ENCODE measurements around the gene MEGF11. TPM values are rescaled to one million over a fixed set of nuclear protein-coding genes. Genes with fewer than 3 reads are reported as not detected.

MEGF11 gene
- polyA plus RNA-seq, 1 of the 3 experiments (the other 2 are of a cell fraction) = not detected

GRCh38 chr15:66291816-66292570, 38.4 kb upstream of the MEGF11 start:
- TF ChIP-seq CHD2 (IDR thresholded peaks at IDR 0.05; ENCODE audit: low read length, partially characterized antibody) = no peak
- H3K4me1 ChIP-seq (ENCODE audit: control insufficient read depth in 1 of 2, insufficient read depth in 2 of 2, low read depth in 1 of 2, low read length in 1 of 2) = peaks cover 24 to 26% of the 10 kb centered on the region in 2 experiments; a peak in 3 of 4 replicates

DNA sequence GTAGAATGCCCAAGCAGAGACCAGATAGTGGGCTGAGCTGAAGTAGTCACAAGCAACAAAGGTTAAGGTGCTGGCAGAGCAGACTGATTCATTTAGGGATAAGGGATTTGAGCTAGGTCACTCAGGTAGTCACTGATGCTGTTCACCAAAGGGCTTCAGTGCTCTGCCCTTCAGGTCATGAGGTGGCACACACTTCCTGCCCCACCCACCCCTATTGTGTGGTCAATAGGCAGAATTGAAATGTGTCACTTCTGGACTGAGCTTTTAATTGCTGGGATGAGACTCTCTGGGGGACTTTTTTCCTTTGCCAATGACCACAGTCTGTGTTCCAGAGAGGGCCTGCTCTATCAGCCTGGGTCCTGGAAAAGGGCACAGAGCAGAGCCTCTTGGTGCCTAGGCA, 37.0 kb upstream of the MEGF11 start:
- no peaks in the 10 kb centered on the region for H4K20me1 ChIP-seq (ENCODE audit: insufficient read depth)
- H3F3A ChIP-seq (replicated peaks; ENCODE audit: insufficient read depth) = peaks cover 25% of the 10 kb centered on the region
- CTCF ChIA-PET = interaction anchor here (1.0 to 1.6 kb wide), 3 partner anchors 12 to 374 kb away, joined by 3 to 7 read pairs (median 3); no protein-coding TSS in a partner anchor
- DNase-seq = no peak
- no peak overlapping the region for H3K4me3 ChIP-seq (ENCODE audit: low read depth in 2 of 2, low read length in 1 of 2)
- POLR2A ChIA-PET = no interaction called here
- H3K79me2 ChIP-seq (ENCODE audit: insufficient read depth) = peaks cover 5% of the 10 kb centered on the region
- H3K9me2 ChIP-seq = no peaks in the 10 kb centered on the region
- peaks cover 24 to 26% of the 10 kb centered on the region in 2 experiments; a peak in 3 of 4 replicates for H3K4me1 ChIP-seq (ENCODE audit: control insufficient read depth in 1 of 2, insufficient read depth in 2 of 2, low read depth in 1 of 2, low read length in 1 of 2)
- H3K36me3 ChIP-seq (replicated peaks in 1 of 2; ENCODE audit: control insufficient read depth in 1 of 2, insufficient read depth in 2 of 2, low read length in 1 of 2) = no peaks in the 10 kb centered on the region
- no peak overlapping the region for H3K27ac ChIP-seq (ENCODE audit: low read depth in 2 of 2, low read length in 1 of 2)
- TF ChIP-seq FOSL2 (IDR thresholded peaks at IDR 0.05; ENCODE audit: borderline replicate concordance, low read depth) = no peak
- TF ChIP-seq ZBTB33 (IDR thresholded peaks at IDR 0.05; ENCODE audit: borderline replicate concordance, low read depth) = no peak
- TF ChIP-seq MXI1 (IDR thresholded peaks at IDR 0.05; ENCODE audit: low read depth, low read length) = no peak
- H3K9ac ChIP-seq = no peak overlapping the region
- no peak overlapping the region for H3K4me2 ChIP-seq
- H2AFZ ChIP-seq (ENCODE audit: low read depth) = no peak overlapping the region
- H3K27me3 ChIP-seq (ENCODE audit: insufficient read depth) = no peaks in the 10 kb centered on the region
- H3K9me3 ChIP-seq = no peaks in the 10 kb centered on the region

More at GRCh38 chr15:66291816-66292570, 38.4 kb upstream of the MEGF11 start:
- POLR2A ChIA-PET = no interaction called here
- CTCF ChIA-PET = interaction anchor here (0.7 to 3.0 kb wide), 8 partner anchors 43 to 429 kb away, joined by 3 to 12 read pairs (median 4); partner anchors contain the start of gene SNAPC5
- Histone ChIP-seq H4K20me1 (ENCODE audit: insufficient read depth) (no peaks in the 10 kb centered on the region), H3K27ac (ENCODE audit: low read depth in 2 of 2, low read length in 1 of 2) (no peak overlapping the region), H3K9me2 (no peaks in the 10 kb centered on the region), H3K36me3 (replicated peaks in 1 of 2; ENCODE audit: control insufficient read depth in 1 of 2, insufficient read depth in 2 of 2, low read length in 1 of 2) (no peaks in the 10 kb centered on the region), H3F3A (replicated peaks; ENCODE audit: insufficient read depth) (peaks cover 26% of the 10 kb centered on the region), H3K4me3 (ENCODE audit: low read depth in 2 of 2, low read length in 1 of 2) (no peak overlapping the region), H3K9ac (no peak overlapping the region), H3K79me2 (ENCODE audit: insufficient read depth) (peaks cover 19% of the 10 kb centered on the region), H2AFZ (ENCODE audit: low read depth) (no peak overlapping the region; the same call in 1 of the 2 replicates), H3K9me3 (no peaks in the 10 kb centered on the region), H3K27me3 (ENCODE audit: insufficient read depth) (no peaks in the 10 kb centered on the region), H3K4me2 (peak overlapping the region; percentile 95)
- 75% methylated on average over 6 of the region's 6 CpGs for WGBS (ENCODE audit: low lambda C conversion rate)
- no peak for DNase-seq

GRCh38 chr15:66290007-66290406, 36.5 kb upstream of the MEGF11 start:
- no peaks in the 10 kb centered on the region for H3K36me3 ChIP-seq (replicated peaks in 1 of 2; ENCODE audit: control insufficient read depth in 1 of 2, insufficient read depth in 2 of 2, low read length in 1 of 2)
- no peaks in the 10 kb centered on the region for H3K9me3 ChIP-seq
- H3K27ac ChIP-seq (ENCODE audit: low read depth in 2 of 2, low read length in 1 of 2) = no peak overlapping the region
- H2AFZ ChIP-seq (ENCODE audit: low read depth) = no peak overlapping the region
- ChIA-PET POLR2A (no interaction called here), CTCF (interaction anchor here (0.7 to 1.3 kb wide), 3 partner anchors 12 to 208 kb away, joined by 3 read pairs; no protein-coding TSS in a partner anchor)
- H3K79me2 ChIP-seq (ENCODE audit: insufficient read depth) = no peaks in the 10 kb centered on the region; the same call in 1 of the 2 replicates
- H4K20me1 ChIP-seq (ENCODE audit: insufficient read depth) = no peaks in the 10 kb centered on the region
- H3F3A ChIP-seq (replicated peaks; ENCODE audit: insufficient read depth) = peaks cover 20% of the 10 kb centered on the region
- TF ChIP-seq EZH2phosphoT487 (IDR thresholded peaks at IDR 0.05; ENCODE audit: borderline replicate concordance, low read depth) = no peak
- TF ChIP-seq JUND (IDR thresholded peaks at IDR 0.05) = no peak
- TF ChIP-seq GABPA (IDR thresholded peaks at IDR 0.05; ENCODE audit: low read depth) = no peak
- TF ChIP-seq SIN3A (IDR thresholded peaks at IDR 0.05; ENCODE audit: borderline replicate concordance, low read depth, low read length) = no peak
- TF ChIP-seq RCOR1 (IDR thresholded peaks at IDR 0.05; ENCODE audit: low read length) = no peak
- no peak for TF ChIP-seq FOXM1 (IDR thresholded peaks at IDR 0.05; ENCODE audit: low read depth)
- TF ChIP-seq ZBTB33 (IDR thresholded peaks at IDR 0.05; ENCODE audit: borderline replicate concordance, low read depth) = no peak
- TF ChIP-seq FOSL2 (IDR thresholded peaks at IDR 0.05; ENCODE audit: borderline replicate concordance, low read depth) = no peak
- no peak for TF ChIP-seq RAD21 (IDR thresholded peaks at IDR 0.05; ENCODE audit: low read length)
- no peak for TF ChIP-seq NFIC (IDR thresholded peaks at IDR 0.05; ENCODE audit: borderline replicate concordance)
- no peak for TF ChIP-seq POLR2AphosphoS5 (IDR thresholded peaks at IDR 0.05; ENCODE audit: low read depth, low read length)
- TF ChIP-seq ELF1 (IDR thresholded peaks at IDR 0.05) = no peak
- TF ChIP-seq, protein P1, sequence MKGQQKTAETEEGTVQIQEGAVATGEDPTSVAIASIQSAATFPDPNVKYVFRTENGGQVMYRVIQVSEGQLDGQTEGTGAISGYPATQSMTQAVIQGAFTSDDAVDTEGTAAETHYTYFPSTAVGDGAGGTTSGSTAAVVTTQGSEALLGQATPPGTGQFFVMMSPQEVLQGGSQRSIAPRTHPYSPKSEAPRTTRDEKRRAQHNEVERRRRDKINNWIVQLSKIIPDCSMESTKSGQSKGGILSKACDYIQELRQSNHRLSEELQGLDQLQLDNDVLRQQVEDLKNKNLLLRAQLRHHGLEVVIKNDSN (IDR thresholded peaks at IDR 0.05; ENCODE audit: borderline replicate concordance, low read depth) = no peak
- TF ChIP-seq TEAD4 (IDR thresholded peaks at IDR 0.05; ENCODE audit: borderline replicate concordance, insufficient read depth) = no peak
- no peak for TF ChIP-seq MXI1 (IDR thresholded peaks at IDR 0.05; ENCODE audit: low read depth, low read length)
- H3K9ac ChIP-seq = no peak overlapping the region
- H3K4me2 ChIP-seq = no peak overlapping the region
- no peaks in the 10 kb centered on the region for H3K9me2 ChIP-seq
- no peak overlapping the region for H3K4me3 ChIP-seq (ENCODE audit: low read depth in 2 of 2, low read length in 1 of 2)
- no peak for DNase-seq
- WGBS (ENCODE audit: low lambda C conversion rate) = 100% methylated on average over 3 of the region's 3 CpGs
- H3K4me1 ChIP-seq (ENCODE audit: control insufficient read depth in 1 of 2, insufficient read depth in 2 of 2, low read depth in 1 of 2, low read length in 1 of 2) = peaks cover 20 to 21% of the 10 kb centered on the region in 2 experiments; a peak in 3 of 4 replicates
- no peaks in the 10 kb centered on the region for H3K27me3 ChIP-seq (ENCODE audit: insufficient read depth)
